Fibroblast of villous mesenchyme (primary cell): Measurements from ENCODE around the gene TASOR. TPM values are rescaled to one million over a fixed set of nuclear protein-coding genes. Genes with fewer than 3 reads are reported as not detected.

Experiments
- DNase-seq: peaks from one replicate; pipeline ENCODE4 v3.0.0-alpha.2; 2010; ENCODE audit warnings: low read depth
- H3K4me3 ChIP-seq: 2 replicates; pipeline ENCODE4 v1.5.1; 2011; ENCODE audit warnings: low read depth, mild to moderate bottlenecking, low read length
- total RNA-seq: library from RNA; depleted of rRNA; stranded (reverse); fragments of >200 nt; gene quantifications from 2 replicates; pipeline ENCODE4 v1.2.3, GENCODE V29; 2012
- TF ChIP-seq, protein P1 (sequence below): IDR thresholded peaks from 2 replicates; pipeline ENCODE4 v1.5.1; 2012; ENCODE audit warnings: low read depth, mild to moderate bottlenecking, low read length; ENCODE audit not compliant: insufficient read depth

The TASOR gene
- total RNA-seq, 1 donor = 94.1 TPM

DNA sequence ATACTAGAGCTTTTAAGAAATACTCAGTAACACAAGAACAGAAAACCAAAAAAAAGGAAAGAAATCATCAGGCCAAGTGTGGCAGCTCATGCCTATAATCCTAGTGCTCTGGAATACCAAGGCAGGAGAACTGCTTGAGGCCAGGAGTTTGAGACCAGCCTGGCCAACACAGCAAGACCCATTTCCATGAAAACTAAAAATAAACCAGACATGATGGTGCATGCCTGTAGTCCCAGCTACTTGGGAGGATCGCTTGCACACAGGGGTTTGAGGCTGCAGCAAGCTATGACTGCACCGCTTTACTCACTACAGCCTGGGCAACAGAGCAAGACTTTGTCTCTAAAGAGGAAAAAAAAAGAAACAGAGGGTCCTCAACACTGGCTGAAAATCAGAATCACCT lies 18.2 kb downstream of the TASOR start:
- no peak for DNase-seq
- H3K4me3 ChIP-seq = no peak overlapping the region
- TF ChIP-seq, protein P1, sequence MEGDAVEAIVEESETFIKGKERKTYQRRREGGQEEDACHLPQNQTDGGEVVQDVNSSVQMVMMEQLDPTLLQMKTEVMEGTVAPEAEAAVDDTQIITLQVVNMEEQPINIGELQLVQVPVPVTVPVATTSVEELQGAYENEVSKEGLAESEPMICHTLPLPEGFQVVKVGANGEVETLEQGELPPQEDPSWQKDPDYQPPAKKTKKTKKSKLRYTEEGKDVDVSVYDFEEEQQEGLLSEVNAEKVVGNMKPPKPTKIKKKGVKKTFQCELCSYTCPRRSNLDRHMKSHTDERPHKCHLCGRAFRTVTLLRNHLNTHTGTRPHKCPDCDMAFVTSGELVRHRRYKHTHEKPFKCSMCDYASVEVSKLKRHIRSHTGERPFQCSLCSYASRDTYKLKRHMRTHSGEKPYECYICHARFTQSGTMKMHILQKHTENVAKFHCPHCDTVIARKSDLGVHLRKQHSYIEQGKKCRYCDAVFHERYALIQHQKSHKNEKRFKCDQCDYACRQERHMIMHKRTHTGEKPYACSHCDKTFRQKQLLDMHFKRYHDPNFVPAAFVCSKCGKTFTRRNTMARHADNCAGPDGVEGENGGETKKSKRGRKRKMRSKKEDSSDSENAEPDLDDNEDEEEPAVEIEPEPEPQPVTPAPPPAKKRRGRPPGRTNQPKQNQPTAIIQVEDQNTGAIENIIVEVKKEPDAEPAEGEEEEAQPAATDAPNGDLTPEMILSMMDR = no peak

DNA sequence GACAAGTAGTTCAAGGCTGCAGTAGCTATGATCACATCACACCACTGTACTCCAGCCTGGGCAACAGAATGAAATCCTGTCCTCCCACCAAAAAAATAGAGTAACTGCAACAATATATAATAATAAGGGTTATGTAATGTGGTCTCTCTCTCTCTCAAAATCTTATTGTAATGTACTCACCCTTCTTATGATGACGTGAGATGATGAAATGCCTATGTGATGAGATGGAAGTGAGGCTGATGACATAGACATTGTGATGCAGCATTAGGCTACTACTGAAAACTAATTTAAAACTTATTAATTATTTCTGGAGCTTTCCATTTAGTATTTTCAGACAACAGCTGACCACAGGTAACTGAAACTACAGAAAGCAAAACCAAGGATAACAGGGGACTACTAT lies 27.4 kb downstream of the TASOR start:
- no peak for DNase-seq
- TF ChIP-seq, protein P1 = no peak
- H3K4me3 ChIP-seq = no peak overlapping the region

DNA sequence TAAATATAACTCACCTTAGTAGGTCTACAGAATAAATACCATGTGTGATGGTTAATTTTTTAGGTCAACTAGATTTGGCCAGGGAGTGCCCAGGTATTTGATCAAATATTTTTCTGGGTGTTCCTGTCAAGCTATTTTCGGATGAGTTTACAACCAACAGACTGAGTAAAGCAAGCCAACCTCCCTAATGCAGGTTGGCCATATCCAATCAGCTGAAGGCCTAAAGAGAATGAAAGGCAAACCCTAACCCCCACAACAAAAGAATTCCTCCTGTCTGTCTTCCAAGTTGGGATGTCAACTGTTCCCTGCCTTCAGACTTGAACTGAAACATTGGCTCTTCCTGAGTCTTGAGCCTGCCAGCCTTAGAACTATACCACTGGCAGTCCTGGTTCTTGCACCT lies 28.6 kb downstream of the TASOR start:
- DNase-seq = no peak
- TF ChIP-seq, protein P1 = no peak
- H3K4me3 ChIP-seq = no peak overlapping the region

DNA sequence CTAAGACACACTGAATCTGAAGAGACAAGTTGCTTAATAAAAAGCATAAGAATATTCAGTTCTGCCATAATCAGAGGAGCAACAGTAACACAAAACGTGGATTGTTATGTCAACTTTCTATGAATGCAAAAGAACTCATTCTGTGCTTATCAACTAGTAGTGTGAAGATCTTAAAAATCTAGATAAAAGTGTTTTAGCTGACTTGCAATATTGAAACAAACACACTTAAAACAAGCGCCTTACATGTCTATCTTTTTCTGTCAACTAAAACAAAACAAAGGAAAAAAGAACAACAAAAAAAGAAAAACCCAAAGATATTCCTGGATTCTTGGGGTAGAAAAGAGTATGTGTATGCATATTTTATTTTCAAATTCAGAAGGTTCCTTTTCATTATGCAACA lies 37.7 kb downstream of the TASOR start:
- DNase-seq = no peak
- H3K4me3 ChIP-seq = no peak overlapping the region
- TF ChIP-seq, protein P1 = no peak

DNA sequence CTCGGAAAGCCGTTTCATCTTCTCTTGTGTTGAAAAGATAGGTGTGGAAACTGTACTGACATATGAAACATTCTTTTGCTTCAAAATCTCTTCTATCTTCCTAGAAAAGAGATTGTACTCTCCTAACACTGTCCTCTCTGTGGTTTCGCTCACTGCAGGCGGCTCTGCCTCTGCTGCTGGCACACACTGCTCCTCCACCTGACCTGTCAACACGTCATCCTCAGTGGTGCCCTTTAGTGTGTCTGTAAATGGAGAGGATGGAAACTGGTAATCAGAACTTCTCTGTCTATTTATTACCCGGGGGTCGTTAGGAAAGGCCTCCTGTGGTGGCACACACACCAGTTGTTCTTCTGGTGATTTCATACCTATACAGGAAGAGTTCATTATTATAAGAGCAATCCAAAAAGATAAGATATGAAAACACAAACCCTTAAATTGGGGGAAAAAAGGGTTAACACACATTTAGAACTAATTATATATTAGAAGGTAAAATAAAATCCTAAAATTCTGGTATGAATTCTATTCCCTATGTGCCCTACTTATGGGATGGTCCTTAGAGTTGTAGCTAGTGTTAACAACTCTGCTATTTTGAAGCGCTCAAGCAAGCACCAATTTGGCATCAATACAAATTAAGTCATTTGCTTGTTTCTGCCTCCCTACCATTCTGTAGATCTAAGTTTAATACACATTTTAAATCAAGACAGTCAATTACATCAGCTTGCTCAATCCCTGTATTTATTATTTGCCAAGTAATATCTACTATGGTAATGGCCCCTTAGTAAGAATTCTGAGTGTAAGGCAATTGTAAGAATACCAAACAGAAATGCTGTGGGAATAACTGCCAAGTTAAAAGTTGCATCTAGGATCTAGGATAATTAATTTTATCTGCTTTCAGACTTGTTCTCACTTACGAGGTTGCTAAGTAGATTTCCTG lies 49.2 kb downstream of the TASOR start:
- no peak for DNase-seq
- TF ChIP-seq, protein P1 = no peak
- H3K4me3 ChIP-seq = no peak overlapping the region

Other genes starting within 250 kb of the TASOR start
- under 0.01 and 0.43 TPM in 2 replicates for gene ERC2, start 214.8 kb downstream of the TASOR start, total RNA-seq
- gene CCDC66, start 126.1 kb downstream of the TASOR start, total RNA-seq = 22.5 and 29.8 TPM in 2 replicates
- gene ARHGEF3, start 118.7 kb upstream of the TASOR start, total RNA-seq = 5.5 and 6.5 TPM in 2 replicates